Upper lobe of left lung (tissue), 4 donors: ENCODE data around the gene ECSIT.

Experiments
- EP300 ChIP-seq, 4 donors: sonication (generic); formaldehyde crosslinking; IDR thresholded peaks; one replicate each; pipeline ENCODE4 v1.5.1; 2017; ENCODE audit warnings: antibody characterized with exemption in 4 of 4, control low read depth in 2 of 4
- POLR2A ChIP-seq, 4 donors: fragments of 450-650 bp; IDR thresholded peaks; one replicate each; pipeline ENCODE4 v1.5.1; 2016 to 2017; ENCODE audit warnings: antibody characterized with exemption in 4 of 4, mild to moderate bottlenecking in 2 of 4
- POLR2AphosphoS5 ChIP-seq, 2 donors: sonication (generic); formaldehyde crosslinking; IDR thresholded peaks; one replicate each; pipeline ENCODE4 v1.5.1; 2017; ENCODE audit warnings: antibody characterized with exemption in 2 of 2
- TF ChIP-seq, protein P1 (sequence below), 6 experiments: fragments of 450-650 bp in 4 of 6; fragments of 200-600 bp in 2 of 6; sonication (generic) in 2 of 6; IDR thresholded peaks; one replicate each; pipeline ENCODE4 v1.5.1; 2016 to 2019; ENCODE audit warnings: antibody characterized with exemption in 6 of 6

- TF ChIP-seq, protein P1, sequence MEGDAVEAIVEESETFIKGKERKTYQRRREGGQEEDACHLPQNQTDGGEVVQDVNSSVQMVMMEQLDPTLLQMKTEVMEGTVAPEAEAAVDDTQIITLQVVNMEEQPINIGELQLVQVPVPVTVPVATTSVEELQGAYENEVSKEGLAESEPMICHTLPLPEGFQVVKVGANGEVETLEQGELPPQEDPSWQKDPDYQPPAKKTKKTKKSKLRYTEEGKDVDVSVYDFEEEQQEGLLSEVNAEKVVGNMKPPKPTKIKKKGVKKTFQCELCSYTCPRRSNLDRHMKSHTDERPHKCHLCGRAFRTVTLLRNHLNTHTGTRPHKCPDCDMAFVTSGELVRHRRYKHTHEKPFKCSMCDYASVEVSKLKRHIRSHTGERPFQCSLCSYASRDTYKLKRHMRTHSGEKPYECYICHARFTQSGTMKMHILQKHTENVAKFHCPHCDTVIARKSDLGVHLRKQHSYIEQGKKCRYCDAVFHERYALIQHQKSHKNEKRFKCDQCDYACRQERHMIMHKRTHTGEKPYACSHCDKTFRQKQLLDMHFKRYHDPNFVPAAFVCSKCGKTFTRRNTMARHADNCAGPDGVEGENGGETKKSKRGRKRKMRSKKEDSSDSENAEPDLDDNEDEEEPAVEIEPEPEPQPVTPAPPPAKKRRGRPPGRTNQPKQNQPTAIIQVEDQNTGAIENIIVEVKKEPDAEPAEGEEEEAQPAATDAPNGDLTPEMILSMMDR (IDR thresholded peaks at IDR 0.05), result no peak
- TF ChIP-seq POLR2A (IDR thresholded peaks at IDR 0.05), result no peak
- TF ChIP-seq POLR2AphosphoS5 (IDR thresholded peaks at IDR 0.05), result no peak
- no peak for TF ChIP-seq EP300 (IDR thresholded peaks at IDR 0.05)
Observed at GRCh38 chr19:11506101-11506555, 22.8 kb downstream of the ECSIT start.
